HS-5 (cell line): ENCODE results near the gene SFSWAP.
"Not testable (repeated sequence)": the region's sequence is repeated elsewhere in the genome, so short reads cannot be mapped to it uniquely, and the experiment has no call there.

ENCODE experiments used
- DNase-seq: peaks from one replicate; pipeline ENCODE4 v3.0.0-alpha.2; 2012; ENCODE audit warnings: low read depth

Gene SFSWAP

DNA sequence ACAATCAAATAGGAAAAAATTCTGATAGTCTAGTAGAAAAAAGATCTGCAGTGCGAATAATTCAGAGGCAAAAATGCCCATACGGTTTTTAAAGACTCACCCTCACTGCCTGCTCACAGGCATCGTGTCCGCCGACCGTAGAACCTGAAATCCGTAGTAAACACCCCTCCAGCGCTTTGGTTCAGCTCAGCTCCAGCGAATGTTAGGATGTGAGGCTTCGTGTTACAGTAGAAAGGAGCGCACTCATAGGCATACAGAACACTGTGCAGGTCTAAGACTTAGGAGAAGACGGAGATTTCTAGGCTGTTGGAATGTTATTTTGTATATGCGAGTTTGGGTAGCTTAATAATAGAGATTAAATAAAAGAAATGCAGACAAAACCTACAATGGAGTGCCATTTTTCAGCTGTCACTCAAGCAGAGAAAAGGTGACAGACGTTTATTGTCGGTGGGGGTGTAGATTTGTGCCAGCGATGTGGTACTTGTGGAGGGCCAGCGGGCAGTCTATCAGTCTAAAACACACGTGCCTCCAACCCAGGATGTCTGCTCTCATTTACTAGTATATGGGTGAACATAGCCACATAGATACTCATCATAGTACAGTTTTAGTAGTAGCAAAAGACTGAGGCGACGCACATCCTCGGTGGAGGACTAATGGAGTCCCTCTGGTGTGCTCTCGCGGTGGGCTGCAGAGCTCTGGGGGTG, 25.7 kb downstream of the SFSWAP start:
- DNase-seq: no peak

DNA sequence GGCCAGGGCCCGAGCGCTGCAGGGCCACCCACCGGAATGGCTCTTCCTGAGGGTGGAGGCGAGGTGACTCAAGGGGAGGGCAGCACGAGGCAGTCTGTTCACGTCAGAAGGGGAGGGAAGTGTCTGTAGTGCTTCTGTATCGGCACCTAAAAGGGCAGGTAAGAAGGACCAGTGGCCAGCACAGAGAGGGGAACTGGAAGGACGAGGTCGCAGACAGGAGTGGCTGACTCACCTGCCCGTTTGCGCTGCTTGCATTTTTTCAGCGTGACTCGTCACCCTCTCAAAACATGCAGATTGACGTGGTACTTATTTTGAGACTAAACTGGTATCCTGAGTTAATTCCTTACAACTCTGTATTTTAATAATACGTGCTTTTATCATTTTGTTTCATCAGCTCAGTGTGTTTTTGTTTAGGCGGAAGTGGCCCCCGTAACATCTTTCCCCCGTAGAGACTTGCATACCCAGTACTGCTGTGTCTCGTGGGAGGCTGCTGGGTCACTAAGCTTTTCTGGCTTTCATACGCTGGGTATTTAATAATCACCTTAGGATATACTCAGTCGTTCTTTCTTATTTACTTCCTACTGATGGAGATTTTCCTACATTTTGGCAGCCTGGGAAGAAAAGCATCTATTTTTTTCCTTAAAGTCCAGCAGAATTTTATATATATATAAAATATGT, 26.4 kb downstream of the SFSWAP start:
- DNase-seq: peak; percentile 42

DNA sequence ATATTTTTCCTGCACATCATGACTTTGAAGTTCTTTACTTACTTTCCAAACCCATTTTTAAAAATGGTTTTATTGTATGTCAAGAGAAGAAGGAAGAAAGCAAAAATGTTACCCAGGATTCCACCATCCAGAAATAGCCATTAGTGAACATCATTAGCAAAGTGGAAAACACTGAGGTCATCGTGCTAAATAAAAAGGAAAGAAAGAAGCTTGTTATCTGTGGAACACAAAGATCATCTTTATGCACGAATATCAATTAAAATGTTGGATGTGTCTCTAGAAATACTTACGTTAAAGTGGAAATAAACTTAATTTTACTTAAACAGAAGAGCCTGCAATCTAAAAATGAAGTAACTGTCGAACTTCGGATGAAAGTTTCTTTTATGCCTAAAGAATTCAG, 27.3 kb downstream of the SFSWAP start:
- no peak for DNase-seq

DNA sequence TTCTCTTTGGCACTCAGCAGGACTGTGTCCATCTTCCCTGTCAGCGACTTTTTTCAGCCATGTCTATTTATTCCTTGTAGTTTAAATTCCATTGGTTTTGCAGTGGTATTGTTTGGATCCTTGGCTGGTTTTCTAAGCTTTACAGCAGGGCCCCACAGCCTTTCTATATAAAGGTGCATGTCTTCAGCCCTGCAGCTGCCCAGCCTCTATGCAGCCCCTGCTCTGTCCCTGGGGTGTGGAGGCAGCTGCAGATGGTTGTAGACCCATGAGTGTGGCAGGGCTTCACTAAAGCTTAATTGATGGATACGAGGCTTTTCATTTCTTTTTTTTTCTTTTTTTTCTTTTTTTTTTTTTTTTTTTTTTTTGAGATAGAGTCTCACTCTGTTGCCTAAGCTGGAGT, 29.7 kb downstream of the SFSWAP start:
- DNase-seq: no peak

DNA sequence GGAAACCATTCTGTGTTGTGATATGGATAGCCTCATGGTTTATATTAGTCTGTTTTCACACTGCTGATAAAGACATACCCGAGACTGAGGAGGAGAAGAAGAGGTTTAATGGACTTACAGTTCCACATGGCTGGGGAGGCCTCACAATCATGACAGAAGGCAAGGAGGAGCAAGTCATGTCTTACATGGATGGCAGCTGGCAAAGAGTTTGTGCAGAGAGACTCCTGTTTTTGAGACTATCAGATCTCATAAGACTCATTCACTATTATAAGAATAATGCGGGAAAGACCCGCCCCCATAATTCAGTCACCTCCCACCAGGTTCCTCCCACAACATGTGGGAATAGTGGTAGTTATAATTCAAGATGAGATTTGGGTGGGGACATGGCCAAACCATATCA, 31.9 kb downstream of the SFSWAP start:
- DNase-seq: not testable (repeated sequence)

DNA sequence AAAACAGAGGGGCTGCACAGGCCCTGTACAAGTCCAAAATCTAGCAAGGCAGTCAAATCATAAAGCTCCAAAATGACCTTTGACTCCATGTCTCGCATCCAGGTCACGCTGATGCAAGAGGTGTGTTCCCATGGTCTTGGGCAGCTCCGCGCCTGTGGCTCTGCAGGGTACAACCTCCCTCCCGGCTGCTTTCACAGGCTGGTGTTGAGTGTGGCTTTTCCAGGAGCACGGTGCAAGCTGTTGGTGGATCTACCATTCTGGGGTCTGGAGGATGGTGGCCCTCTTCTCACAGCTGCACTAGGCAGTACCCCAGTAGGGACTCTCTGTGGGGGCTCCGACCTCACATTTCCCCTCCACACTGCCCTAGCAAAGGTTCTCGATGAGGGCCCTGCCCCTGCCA, 32.5 kb downstream of the SFSWAP start:
- DNase-seq: not testable (repeated sequence)

DNA sequence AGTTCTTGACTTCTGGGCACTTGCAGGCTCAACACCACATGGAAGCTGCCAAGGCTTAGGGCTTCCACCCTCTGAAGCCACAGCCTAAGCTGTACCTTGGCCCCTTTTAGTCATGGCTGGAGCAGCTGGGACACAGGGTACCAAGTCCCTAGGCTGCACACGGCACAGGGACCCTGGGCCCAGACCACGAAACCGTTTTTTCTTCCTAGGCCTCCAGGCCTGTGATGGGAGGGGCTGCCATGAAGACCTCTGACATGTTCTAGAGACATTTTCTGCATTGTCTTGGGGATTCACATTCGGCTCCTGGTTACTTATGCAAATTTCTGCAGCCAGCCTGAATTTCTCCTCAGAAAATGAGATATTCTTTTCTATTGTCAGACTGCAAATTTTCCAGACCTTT, 33.0 kb downstream of the SFSWAP start:
- not testable (repeated sequence) for DNase-seq

DNA sequence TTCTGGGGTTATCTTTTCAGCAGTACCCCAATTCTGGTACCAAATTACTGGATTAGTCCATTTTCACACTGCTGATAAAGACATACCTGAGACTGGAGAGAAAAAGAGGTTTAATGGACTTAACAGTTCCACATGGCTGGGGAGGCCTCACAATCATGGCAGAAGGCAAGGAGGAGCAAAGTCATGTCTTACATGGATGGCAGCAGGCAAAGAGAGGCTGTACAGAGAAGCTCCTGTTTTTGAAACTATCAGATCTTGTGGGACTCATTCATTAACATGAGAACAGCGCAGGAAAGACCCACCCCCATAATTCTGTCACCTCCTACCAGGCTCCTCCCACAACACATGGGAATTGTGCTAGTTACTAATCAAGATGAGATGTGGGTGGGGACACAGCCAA, 33.8 kb downstream of the SFSWAP start:
- DNase-seq: not testable (repeated sequence)

DNA sequence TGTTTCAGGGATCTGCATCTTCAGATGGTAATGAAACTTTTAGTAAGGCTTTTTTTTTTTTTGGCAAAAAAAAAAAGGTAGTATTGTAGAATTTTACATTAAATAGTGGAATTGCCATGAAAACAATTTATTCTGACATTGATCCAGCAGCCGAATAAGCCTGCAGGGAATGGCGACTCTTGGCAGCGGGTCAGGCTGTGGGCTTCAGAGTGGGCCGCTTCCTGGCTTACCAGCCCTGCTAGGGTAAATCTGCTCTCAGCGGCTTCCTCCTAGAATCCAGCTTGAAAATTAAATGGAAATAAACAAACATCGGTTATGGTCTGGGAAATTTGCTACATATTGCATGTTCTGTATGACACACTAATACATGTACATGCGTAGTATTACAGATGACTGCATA, 34.8 kb downstream of the SFSWAP start:
- DNase-seq: no peak

DNA sequence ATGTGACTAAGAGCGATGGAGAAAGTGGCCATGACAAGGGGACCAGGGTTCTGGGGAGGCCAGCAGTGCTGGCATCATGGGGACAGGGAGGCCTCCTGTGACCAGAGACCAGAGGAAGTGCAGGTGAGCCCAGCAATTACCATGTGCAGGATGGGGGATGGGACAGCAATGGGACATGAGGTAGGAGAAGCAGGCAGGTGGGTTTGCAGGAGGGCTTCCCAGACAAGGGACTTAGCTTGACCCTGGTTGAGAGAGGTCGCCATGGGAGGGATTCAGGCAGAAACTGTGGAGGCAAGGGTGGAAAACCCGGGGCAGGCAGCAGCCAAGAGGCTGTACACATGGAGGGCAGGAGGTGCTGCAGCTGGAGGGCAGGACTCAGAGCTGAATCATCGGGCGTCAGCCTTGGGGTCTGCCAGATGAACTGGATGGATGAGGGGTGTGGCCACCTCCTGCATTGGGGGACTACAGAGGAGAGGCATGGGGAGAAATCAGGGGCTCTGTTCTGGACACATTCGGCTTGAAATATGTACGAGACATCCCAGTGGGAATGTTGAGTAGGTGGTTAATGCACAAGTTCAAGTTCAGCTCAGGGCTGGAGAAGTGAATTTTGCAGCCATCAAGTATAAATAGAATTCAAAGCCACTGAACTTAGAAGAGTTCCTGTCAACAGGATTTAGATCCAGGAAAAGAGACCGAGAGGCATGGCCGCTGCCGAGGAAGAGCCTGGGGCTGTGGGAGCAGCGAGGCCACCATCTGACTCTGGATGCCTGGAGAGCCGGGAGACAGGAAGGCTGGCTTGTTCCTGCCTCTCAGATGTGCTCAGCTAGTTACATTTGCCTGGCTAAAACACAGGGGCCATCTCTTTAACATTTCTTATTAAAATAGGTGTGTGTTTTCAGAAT, 36.6 kb downstream of the SFSWAP start:
- no peak for DNase-seq

DNA sequence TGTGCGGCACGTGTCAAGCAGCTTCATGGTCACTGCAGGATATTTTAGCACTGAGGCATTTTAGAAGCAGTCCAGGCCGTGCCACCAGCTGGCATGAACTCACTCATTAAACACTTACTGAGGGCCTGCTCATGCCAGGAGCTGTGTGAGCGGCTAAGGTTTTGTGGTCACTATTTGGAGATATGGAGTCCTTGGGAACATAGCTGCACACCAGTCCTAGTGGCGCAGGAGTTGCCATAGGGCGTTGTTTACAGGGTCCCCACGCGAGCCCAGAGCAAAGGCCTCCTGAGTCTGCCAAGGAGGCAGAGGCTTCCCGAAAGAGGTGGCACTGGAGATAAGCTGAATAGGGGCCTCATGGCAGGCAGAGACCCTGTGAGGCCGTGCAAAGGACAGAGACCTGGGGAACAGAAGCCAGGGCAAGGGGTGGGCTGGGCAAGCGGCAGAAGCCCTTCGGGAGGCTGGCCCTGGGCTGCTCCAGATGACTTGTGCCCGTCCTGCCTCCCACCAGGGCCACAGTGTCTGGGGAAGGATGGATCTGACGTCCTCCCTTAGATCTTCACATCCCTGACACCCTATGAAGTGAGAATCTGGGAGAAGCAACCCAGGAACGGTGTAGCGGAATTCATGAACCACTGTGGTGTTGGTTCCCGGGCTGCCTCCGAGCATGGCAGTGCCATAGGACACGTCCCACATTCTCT, 38.9 kb downstream of the SFSWAP start:
- DNase-seq: no peak

DNA sequence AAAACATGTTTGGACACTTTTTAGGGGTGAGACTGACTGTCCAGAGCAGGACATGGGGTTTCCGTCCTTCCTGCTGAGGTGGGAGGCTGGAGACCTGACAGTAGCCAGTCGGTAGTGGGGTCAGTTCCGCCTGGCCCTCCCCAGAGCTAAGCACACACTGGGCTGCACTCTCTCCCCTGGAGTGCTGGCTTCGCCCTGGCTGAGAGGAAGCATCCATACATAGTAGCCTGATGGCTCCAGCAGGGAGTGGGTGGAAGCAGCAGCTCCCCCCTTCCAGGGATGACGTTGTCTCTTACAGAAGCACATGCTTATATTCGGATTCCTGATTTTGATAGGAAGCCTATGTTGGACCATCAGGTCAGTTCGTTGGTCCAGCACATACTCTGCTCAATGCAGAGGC, 40.4 kb downstream of the SFSWAP start:
- DNase-seq: no peak

DNA sequence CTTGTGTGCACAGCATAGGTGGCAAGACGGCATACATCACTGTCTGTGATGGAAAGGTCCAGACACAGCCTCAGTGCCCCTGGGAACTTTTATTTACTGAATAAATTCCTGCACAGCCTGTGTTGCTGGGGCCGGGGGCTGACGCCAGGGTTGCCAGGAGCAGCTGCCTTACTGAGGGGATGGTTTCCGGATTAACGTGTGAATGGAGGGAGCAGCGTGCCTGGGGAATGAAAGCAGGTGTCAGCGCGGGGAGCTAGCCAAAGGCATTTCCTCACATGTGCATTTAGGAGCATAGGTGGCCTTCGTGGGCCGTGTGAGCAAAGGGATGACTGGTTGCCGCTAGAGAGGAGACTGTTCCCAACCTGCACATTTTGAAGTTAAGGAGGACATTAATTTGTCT, 41.6 kb downstream of the SFSWAP start:
- DNase-seq: no peak

DNA sequence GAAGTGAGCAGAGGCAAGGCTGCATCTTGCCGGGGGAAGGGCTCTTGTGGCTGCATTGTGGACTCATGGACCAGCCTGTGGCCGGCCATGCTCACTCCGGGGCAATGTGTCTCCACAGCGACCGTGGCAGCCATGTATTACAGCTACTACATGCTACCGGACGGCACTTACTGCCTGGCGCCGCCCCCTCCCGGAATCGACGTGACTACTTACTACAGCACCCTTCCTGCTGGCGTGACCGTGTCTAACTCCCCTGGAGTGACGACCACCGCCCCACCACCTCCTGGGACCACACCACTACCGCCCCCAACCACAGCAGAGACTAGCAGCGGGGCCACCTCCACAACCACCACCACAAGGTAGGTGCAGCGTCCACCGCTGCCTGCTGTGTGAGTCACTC, 42.1 kb downstream of the SFSWAP start:
- no peak for DNase-seq

DNA sequence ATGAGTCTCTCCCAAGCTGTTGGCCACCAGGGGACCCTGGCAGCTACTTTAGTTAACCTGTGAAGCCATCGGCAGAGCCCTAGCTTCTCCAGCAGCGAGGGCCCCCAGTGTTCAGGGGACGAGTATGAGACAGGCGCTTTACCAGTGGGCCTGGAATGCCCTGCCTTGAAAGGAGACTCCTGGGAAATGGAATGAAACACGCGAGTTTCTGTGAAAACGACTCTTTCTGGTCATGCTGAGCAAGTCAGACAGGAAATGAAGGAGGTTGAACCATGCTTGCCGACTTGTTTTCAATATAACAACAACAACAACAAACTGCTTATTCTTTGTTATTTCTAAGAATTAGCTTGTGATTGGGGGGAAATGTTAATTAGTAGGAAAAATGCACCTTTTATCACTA, 42.9 kb downstream of the SFSWAP start:
- DNase-seq: no peak

DNA sequence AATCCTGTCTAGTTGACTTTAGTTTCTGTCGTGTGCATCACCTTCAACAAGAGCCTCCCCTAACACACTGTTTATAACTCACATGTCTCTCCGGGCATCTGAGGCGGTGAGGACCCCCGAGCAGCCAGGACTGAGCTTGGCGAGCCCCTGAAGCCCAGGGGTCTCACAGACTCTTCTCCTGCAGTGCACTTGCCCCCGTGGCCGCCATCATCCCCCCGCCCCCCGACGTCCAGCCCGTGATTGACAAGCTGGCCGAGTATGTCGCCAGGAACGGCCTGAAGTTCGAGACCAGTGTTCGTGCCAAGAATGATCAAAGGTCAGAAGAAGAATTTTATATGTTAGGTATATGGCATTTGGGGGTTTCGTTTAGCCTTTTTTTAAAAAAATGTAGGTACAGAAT, 43.3 kb downstream of the SFSWAP start:
- DNase-seq: no peak

DNA sequence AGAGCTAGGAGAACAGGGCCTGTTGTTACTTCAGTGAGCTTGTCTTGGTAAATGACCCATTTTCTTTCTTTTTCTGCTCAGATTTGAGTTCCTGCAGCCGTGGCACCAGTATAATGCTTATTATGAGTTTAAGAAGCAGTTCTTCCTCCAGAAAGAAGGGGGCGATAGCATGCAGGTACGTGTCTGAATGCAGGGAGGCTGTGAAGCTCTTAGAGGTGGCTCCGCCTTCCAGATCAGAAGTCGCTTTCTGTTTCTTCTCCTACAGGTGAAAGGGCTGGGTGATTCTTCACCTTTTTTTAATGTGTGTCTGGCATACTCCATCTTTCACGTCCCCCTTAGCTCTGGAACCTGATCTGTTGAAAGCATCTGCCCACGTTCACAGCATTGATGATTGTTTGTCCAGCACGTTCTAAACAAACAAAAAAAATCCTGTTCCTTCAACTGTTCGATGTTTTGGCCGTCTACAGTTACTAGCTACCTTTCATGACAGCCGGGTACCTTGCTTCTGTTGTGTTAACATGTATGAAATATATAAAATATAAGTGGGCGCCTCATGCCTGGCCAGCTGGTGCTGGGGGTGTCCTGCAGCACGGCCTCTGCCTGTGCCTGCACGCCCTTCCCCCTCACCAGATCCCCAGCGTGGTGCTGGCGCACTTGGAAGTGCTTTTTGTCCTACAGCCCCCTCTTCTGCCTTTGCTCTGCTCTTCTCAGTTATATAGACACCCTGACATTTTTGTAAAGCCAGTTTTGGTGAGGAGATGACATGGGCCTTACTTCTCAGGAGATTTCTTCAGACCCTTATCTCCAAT, 44.6 kb downstream of the SFSWAP start:
- no peak for DNase-seq

DNA sequence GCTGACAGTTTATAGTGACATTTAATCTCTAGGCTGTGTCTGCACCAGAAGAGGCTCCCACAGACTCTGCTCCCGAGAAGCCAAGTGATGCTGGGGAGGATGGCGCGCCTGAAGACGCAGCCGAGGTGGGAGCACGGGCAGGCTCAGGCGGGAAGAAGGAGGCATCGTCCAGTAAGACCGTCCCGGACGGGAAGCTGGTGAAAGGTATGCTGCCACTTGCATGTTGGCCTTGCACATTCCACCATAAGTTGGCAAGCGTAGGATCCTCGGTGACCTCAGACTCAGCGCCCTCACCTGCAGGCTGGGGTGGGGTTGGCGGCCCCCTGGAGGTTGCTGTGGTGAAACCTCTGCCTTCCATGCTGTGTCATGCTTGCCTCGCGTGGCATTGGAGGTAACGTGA, 45.6 kb downstream of the SFSWAP start:
- no peak for DNase-seq

DNA sequence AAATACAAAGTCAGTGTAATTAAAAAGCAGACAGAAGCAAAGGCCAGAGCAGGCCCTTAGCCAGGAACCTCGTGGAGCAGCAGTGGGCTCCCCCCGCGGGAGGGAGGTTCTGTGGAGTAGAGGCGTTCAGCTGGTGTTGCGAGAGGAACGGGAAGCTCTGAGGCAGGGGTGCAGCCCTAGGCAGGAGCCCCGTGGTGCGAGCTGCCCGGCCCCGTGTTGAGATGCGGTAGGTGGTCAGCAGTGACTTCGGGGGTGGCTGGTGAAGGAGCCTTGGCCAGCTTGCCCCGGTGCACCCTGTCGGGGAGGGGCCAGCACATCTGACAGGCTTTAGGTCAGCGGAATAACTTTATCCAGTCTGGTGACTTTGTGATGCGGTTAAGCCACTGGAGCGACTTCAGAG, 46.2 kb downstream of the SFSWAP start:
- DNase-seq: no peak

DNA sequence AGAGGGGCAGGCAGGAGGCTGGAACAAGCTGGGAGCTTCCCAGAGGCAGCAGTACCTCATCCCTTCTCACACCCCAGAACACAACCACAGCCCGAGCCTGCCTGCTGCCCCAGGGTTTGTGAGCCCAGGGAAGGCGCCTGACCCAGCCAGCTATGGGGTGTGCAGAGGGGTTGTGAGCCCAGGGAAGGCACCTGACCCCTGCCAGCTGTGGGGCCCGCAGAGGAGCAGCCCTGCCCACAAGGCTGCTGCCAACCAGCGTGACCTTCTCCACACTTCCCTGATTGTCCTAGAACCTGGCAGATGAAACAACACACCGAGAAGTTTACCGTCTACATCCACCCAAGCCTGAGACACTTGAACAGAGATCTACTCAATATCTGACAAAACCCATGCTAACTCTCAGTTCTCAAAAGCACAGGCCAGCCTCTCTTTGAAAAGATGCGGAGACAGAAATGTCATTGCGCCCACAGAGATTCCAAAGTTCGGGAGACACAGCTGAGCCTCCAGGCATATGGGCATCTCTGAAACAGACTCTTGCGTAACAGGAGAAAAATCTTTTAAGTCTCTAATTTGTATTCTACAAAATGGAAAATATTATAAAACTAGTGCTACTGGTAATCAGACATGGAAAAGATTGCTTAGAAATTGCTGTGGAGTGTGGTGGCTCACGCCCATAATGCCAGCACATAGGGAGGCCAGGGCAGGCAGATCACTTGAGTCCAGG, 47.3 kb downstream of the SFSWAP start:
- DNase-seq: no peak

DNA sequence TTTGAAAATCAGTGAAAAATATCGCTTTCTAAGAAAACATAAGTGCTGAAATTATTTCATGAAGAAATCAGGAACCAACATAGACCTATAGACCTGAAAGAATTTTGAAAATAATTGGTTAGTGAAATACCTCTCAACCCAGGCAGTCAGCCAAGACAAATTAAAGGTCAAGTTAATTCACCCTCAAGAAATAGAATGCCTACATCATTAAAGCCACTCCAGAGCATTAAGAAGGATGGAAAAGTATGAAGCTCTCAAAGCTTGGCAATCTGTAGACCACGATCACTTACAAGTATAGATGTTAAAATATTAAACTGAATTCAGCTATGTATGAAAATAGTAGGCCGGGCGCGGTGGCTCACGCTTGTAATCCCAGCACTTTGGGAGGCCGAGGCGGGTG, 48.3 kb downstream of the SFSWAP start:
- no peak for DNase-seq
